Esophagus squamous epithelium (tissue), 4 donors: ENCODE results near the gene PTRH1.

Source experiments
- CTCF ChIP-seq, 6 experiments: fragments of 450-650 bp in 4 of 6; fragments of 200-600 bp in 2 of 6; sonication (generic) in 2 of 6; IDR thresholded peaks; one replicate each; pipeline ENCODE4 v1.5.1; 2016 to 2019; ENCODE audit warnings: antibody characterized with exemption in 6 of 6, mild to moderate bottlenecking in 4 of 6, moderate library complexity in 4 of 6
- POLR2A ChIP-seq, 4 donors: fragments of 450-650 bp; IDR thresholded peaks; one replicate each; pipeline ENCODE4 v1.6.1; 2017; ENCODE audit warnings: antibody characterized with exemption in 4 of 4, mild to moderate bottlenecking in 4 of 4, moderate library complexity in 3 of 4

- TF ChIP-seq CTCF (IDR thresholded peaks at IDR 0.05) = no peak
- no peak for TF ChIP-seq POLR2A (IDR thresholded peaks at IDR 0.05)
These were observed 7.5 kb upstream of the PTRH1 start for GRCh38 chr9:127723013-127723412.
